LNCaP clone FGC (cell line): ENCODE results near the gene BZW2.

Experiments
- DNase-seq: peaks from one replicate; pipeline ENCODE4 v3.0.0-alpha.2; 2011; ENCODE audit warnings: low read depth
- H3K4me3 ChIP-seq: 2 replicates; pipeline ENCODE4 v1.5.1; 2011; ENCODE audit warnings: mild to moderate bottlenecking, low read depth, low read length, control low read depth
- CTCF ChIP-seq: IDR thresholded peaks from 2 replicates; pipeline ENCODE4 v1.5.1; 2012; ENCODE audit warnings: mild to moderate bottlenecking; ENCODE audit not compliant: control insufficient read depth, insufficient read depth; ENCODE audit errors: extremely low read depth

BZW2 gene

GRCh38 chr7:16698200-16698905 lies 52.4 kb downstream of the BZW2 start:
- no peak for DNase-seq

GRCh38 chr7:16702441-16702840 lies 56.5 kb downstream of the BZW2 start:
- peak; percentile 68 for TF ChIP-seq CTCF
- no peak overlapping the region for H3K4me3 ChIP-seq
- no peak for DNase-seq

More at GRCh38 chr7:16698200-16698905, 52.4 kb downstream of the BZW2 start:
- no peak for TF ChIP-seq CTCF
- no peak overlapping the region for H3K4me3 ChIP-seq

- DNase-seq = no peak
- H3K4me3 ChIP-seq = no peak overlapping the region
- TF ChIP-seq CTCF = no peak
Measured at GRCh38 chr7:16708511-16708910, 62.5 kb downstream of the BZW2 start.

- no peak for DNase-seq
- TF ChIP-seq CTCF = no peak
- H3K4me3 ChIP-seq = no peak overlapping the region
Measured at GRCh38 chr7:16708980-16709379, 63.0 kb downstream of the BZW2 start.

GRCh38 chr7:16710651-16711050 lies 64.7 kb downstream of the BZW2 start:
- no peak overlapping the region for H3K4me3 ChIP-seq
- DNase-seq = no peak
- no peak for TF ChIP-seq CTCF

- no peak for TF ChIP-seq CTCF
- no peak overlapping the region for H3K4me3 ChIP-seq
- no peak for DNase-seq
Measured at GRCh38 chr7:16711730-16712129, 65.7 kb downstream of the BZW2 start.

- H3K4me3 ChIP-seq = no peak overlapping the region
- no peak for TF ChIP-seq CTCF
- DNase-seq = no peak
Measured at GRCh38 chr7:16712916-16713315, 66.9 kb downstream of the BZW2 start.
